AG09309 (cell line): Measurements from ENCODE around the gene ROPN1L.

Experiments used
- DNase-seq: peaks from one replicate; pipeline ENCODE4 v3.0.0-alpha.2; 2010; ENCODE audit warnings: low read depth
- H3K4me3 ChIP-seq: 2 replicates; pipeline ENCODE4 v1.5.1; 2011; ENCODE audit warnings: mild to moderate bottlenecking, low read depth, low read length, moderate library complexity; ENCODE audit not compliant: control insufficient read depth
- TF ChIP-seq, protein P1 (sequence below): IDR thresholded peaks from 2 replicates; pipeline ENCODE4 v1.5.1; 2011; ENCODE audit warnings: mild to moderate bottlenecking, low read depth, low read length, inconsistent platforms; ENCODE audit not compliant: insufficient read depth, control insufficient read depth; ENCODE audit errors: missing control alignments

The ROPN1L gene

DNA sequence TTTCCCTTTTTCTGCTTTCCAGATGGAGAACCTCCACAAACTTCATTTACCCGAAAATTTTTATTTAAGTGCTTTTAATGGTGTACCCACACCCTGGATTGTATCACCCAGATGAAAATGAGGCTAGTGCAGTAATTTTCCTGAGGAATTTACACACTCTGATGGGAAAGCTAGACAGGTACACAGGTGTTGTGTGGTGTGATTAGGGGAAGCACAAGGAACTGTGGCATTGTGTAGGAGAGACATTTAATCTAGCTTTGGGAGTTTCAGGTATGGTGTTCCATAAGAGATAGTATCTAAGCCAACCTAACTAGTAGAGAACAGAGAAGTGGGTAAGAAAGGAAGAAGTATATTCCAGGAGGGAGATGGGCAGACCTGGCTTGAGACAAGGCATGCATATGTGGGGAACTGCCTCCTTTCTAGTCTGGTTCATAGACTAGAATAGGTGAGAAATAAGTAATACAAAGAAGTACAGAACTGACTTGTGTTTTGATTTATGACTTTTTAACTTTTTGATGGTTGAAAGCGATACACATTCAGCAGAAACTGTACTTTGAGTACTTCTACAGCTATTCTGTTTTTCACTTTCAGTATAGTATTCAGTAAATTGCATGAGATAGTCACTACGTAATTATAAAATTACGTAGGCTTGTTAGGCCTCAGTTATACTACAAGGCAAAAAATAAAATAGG lies 22.9 kb upstream of the ROPN1L start:
- TF ChIP-seq, protein P1, sequence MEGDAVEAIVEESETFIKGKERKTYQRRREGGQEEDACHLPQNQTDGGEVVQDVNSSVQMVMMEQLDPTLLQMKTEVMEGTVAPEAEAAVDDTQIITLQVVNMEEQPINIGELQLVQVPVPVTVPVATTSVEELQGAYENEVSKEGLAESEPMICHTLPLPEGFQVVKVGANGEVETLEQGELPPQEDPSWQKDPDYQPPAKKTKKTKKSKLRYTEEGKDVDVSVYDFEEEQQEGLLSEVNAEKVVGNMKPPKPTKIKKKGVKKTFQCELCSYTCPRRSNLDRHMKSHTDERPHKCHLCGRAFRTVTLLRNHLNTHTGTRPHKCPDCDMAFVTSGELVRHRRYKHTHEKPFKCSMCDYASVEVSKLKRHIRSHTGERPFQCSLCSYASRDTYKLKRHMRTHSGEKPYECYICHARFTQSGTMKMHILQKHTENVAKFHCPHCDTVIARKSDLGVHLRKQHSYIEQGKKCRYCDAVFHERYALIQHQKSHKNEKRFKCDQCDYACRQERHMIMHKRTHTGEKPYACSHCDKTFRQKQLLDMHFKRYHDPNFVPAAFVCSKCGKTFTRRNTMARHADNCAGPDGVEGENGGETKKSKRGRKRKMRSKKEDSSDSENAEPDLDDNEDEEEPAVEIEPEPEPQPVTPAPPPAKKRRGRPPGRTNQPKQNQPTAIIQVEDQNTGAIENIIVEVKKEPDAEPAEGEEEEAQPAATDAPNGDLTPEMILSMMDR, result no peak
- no peak for DNase-seq
- no peak overlapping the region for H3K4me3 ChIP-seq

DNA sequence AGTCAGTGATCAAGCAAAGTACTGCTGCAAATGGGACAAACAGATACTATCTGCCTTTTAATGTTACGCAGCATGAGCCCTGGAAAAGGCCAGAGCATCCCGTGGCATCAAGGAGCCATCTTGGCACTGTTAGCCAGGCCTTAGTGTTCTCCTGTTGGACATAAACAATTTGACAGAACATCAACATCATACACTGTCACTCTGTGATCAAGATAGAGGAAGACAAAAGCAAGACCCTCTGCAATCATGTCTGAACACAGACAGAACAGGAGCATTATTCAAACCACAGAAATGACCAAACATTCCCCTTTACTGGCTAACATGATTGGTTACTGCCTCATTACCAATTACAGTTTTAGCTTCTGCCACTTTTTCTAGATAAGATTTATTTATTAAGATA lies 21.2 kb upstream of the ROPN1L start:
- no peak overlapping the region for H3K4me3 ChIP-seq
- DNase-seq, result no peak

DNA sequence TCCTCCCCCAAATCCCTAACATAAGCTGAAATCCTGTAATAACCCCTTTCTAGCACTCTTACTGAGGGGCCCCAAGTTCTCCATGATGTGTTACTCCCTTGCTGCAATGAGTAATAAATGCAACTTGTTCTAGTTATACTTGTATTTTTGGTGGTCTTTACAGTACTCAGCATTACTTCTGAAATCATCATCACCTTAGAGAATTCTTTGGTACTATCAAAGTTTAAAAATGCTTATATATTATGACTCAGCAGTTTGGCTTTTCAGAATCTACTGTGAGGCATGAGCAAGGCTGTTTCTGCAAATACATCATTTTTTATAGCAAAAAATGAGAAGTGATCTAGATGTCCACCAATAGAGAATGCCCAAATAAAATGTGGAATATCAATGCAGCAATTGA lies 20.7 kb upstream of the ROPN1L start:
- no peak overlapping the region for H3K4me3 ChIP-seq
- TF ChIP-seq, protein P1, result no peak
- no peak for DNase-seq

More for the DNA sequence above, 21.2 kb upstream of the ROPN1L start:
- TF ChIP-seq, protein P1, result no peak

DNA sequence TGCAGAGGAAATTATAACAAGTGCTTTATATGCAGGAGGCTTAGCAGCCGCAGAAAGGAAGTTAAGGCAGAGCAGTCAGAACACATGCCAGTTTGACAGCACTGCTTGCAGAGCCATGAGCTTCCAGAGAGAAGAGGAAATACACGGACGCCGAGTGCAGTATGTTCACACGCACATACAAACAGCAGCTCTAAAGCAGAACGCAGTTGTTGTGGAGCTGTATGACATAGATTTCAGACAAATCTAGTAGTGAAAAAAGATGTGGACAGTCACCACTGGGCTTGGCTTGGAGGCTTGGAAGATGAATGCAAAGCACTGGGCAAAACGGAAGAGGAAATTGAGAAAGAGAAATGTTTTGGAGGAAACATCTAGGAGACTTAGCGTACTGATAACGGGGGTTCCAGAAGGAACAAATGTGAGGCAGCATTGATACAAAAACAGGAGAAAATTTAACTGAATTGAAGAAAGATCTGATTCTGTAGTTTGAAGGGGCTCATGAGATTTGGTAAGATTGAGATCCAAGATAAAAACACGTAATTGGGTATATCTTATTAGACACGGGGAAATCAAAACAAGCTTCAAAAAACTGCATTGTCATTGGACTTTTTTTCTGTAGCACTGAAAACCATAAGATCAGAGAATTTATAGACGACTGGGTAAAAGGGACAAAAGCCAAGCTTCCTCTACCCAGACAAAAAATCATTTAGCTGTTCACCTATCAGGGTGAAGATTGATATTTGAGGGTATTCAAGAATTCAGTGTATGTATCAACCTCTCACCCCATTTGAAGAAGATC lies 19.6 kb upstream of the ROPN1L start:
- DNase-seq, result no peak
- TF ChIP-seq, protein P1, result no peak
- H3K4me3 ChIP-seq, result no peak overlapping the region

DNA sequence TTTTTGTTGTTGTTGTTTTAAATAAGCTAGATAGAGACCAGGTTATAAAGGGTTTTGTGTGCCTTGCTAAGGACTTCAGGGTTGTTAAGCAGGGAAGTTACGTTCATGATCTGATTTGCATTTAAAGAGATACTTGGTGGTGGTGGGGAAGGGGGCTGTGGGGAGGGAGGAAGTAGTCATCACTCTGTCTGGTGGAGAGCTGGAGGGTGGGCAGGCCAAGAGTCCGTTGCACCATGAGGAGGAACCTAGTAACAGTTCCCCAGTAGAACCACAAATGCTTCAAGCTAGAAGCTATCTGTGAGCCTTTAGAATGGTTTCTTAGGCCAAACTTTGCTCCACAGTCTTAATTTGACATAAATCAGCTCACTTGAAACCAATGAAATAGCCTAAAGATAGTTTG lies 18.7 kb upstream of the ROPN1L start:
- no peak overlapping the region for H3K4me3 ChIP-seq
- no peak for DNase-seq
- TF ChIP-seq, protein P1, result no peak

DNA sequence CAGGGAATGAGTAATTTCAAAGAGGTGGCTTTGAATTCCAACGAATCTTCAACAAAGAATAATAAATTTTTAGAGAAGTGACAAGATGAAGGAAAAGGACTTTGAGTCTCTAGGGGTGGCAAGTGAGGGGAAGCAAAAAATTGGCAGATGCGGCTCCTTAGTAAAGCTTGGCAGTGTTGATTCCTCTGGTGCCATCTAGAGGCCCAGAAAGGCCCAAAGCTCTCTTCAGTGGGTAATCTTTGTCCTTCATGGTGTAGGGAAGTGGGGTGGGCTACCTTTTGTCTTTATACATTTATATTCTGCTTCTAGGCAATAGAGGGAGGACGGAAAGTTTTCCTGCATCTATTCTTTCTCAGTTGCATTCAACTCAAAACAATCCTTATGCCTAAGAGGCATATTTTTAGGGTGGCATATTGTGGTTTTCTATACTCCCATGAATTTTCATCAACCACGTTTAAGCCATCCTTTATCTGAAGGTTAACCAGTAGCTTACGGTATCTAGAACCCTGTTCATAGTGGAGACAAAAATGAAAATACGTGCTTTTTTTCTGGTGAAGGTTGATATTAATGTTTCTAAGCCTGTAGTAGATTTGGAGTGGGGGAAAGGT lies 17.5 kb upstream of the ROPN1L start:
- DNase-seq, result no peak

More for the DNA sequence above, 17.5 kb upstream of the ROPN1L start:
- TF ChIP-seq, protein P1, result peak; percentile 67
- H3K4me3 ChIP-seq, result no peak overlapping the region
